OCI-LY7 (cell line): ENCODE measurements around the gene WIPF3. TPM values are rescaled to one million over a fixed set of nuclear protein-coding genes. Genes with fewer than 3 reads are reported as not detected.

Source experiments
- BruUV-seq: library from RNA; stranded (reverse); fragments of 400-500 nt; replicated peaks from 2 replicates; lab custom pipeline; 2021; lab: Mats Ljungman, UMichigan
- CTCF ChIA-PET: fragments of 300-600 bp; sonication (Branson Sonifier 250); formaldehyde crosslinking; loops from one replicate; lab custom pipeline; 2022; ENCODE audit warnings: antibody characterized with exemption; ENCODE audit not compliant: unreplicated experiment; lab: Charles Lee
- POLR2A ChIA-PET: fragments of 300-600 bp; sonication (Branson Sonifier 250); formaldehyde crosslinking; loops from one replicate; lab custom pipeline; 2022; ENCODE audit warnings: antibody characterized with exemption; lab: Charles Lee
- DNase-seq: peaks from one replicate; pipeline ENCODE4 v3.0.0-alpha.2; 2015; ENCODE audit warnings: low spot score
- H2AFZ ChIP-seq: fragments of 200-600 bp; sonication (generic), shearing (Covaris generic); 2 replicates; pipeline ENCODE4 v1.6.1; 2014; ENCODE audit warnings: mild to moderate bottlenecking, antibody characterized with exemption, low read length, moderate library complexity
- H3K27ac ChIP-seq: fragments of 200-600 bp; sonication (generic); 2 replicates; pipeline ENCODE4 v1.5.1; 2014; ENCODE audit warnings: mixed run types, low read depth, mild to moderate bottlenecking, moderate library complexity, low read length, inconsistent platforms; ENCODE audit not compliant: poor library complexity, severe bottlenecking
- H3K36me3 ChIP-seq: fragments of 200-600 bp; sonication (generic); 2 replicates; pipeline ENCODE4 v1.6.1; 2014; ENCODE audit warnings: mild to moderate bottlenecking, antibody characterized with exemption, low read length, moderate library complexity, mixed read lengths; ENCODE audit not compliant: insufficient read depth
- H3K4me1 ChIP-seq: fragments of 200-600 bp; sonication (generic); 2 replicates; pipeline ENCODE4 v1.5.1; 2014; ENCODE audit warnings: mild to moderate bottlenecking, low read length; ENCODE audit not compliant: insufficient read depth, poor library complexity, severe bottlenecking
- H3K4me2 ChIP-seq: fragments of 200-600 bp; sonication (generic); 2 replicates; pipeline ENCODE4 v1.6.1; 2014; ENCODE audit warnings: mild to moderate bottlenecking, low read length
- H3K4me3 ChIP-seq: fragments of 200-600 bp; sonication (generic); 2 replicates; pipeline ENCODE4 v1.5.1; 2014; ENCODE audit warnings: mild to moderate bottlenecking, low read depth, low read length; ENCODE audit not compliant: poor library complexity, severe bottlenecking
- H3K79me2 ChIP-seq: fragments of 200-600 bp; sonication (generic); 2 replicates; pipeline ENCODE4 v1.6.1; 2016; ENCODE audit warnings: low read depth, mild to moderate bottlenecking, low read length, moderate library complexity, mixed read lengths; ENCODE audit not compliant: insufficient read depth
- H3K9me2 ChIP-seq: fragments of 200-600 bp; sonication (generic); 2 replicates; pipeline ENCODE4 v1.6.1; 2016; ENCODE audit warnings: mild to moderate bottlenecking, low read length, mixed read lengths; ENCODE audit not compliant: insufficient read depth
- H3K9me3 ChIP-seq: fragments of 200-600 bp; sonication (generic); 2 replicates; pipeline ENCODE4 v1.6.1; 2014; ENCODE audit warnings: mild to moderate bottlenecking, mixed run types, low read length, mixed read lengths
- H4K20me1 ChIP-seq: fragments of 200-600 bp; sonication (generic); 2 replicates; pipeline ENCODE4 v1.6.1; 2014; ENCODE audit warnings: mild to moderate bottlenecking, antibody characterized with exemption, low read length, moderate library complexity, mixed read lengths; ENCODE audit not compliant: insufficient read depth
- EZH2phosphoT487 ChIP-seq: fragments of 200-600 bp; sonication (generic); IDR thresholded peaks from 2 replicates; pipeline ENCODE4 v1.6.1; 2018; ENCODE audit warnings: low read depth, borderline replicate concordance, mild to moderate bottlenecking, mixed run types, antibody characterized with exemption, low read length, moderate library complexity, mixed read lengths
- intact Hi-C: fragments of 100-400 bp; cut with micrococcal nuclease; formaldehyde crosslinking; loops from one replicate; pipeline ENCODE4 v1.10.0; 2022; ENCODE audit not compliant: unreplicated experiment
- total RNA-seq, 2 experiments: library from RNA; depleted of rRNA in 1 of 2; stranded (reverse); fragments of >200 nt in 1 of 2; shearing (Covaris generic) in 1 of 2; gene quantifications; 2 replicates each; pipeline ENCODE4 v1.2.3, GENCODE V29; 2014 to 2022
- TF ChIP-seq, protein P1 (sequence below): fragments of 200-600 bp; sonication (generic); conservative IDR thresholded peaks from 2 replicates; pipeline ENCODE4 v1.5.1; 2014; ENCODE audit warnings: mild to moderate bottlenecking, antibody characterized with exemption, low read length, moderate library complexity, mixed read lengths

The WIPF3 gene
- total RNA-seq, 2 experiments from 2014 or later, result not detected

DNA sequence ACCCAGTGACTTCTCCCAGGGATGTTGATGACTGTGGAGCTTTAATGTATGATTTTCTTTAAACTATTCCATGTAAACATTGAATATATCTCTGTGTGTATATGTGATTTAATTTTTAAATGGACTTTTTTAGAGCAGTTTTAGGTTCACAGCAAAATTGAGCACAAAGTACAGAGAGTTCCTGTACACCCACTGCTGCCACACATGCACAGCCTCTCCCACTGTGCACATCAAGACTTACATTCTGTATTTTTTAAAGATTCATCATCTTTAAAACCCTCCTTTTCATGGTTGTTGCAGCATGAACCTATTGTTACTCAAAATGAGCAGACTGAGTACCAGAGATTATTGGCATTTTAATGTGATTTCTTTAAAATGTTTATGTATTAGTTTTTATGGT is 51.3 kb downstream of the WIPF3 start:
- no peaks in the 10 kb centered on the region for H3K79me2 ChIP-seq
- no peak overlapping the region for H2AFZ ChIP-seq
- DNase-seq, result no peak
- ChIA-PET POLR2A (no interaction called here), CTCF (no interaction called here)
- no peak overlapping the region for H3K4me3 ChIP-seq
- H3K4me1 ChIP-seq, result no peaks in the 10 kb centered on the region
- no peaks in the 10 kb centered on the region for H3K36me3 ChIP-seq
- H4K20me1 ChIP-seq, result no peaks in the 10 kb centered on the region
- H3K4me2 ChIP-seq, result no peak overlapping the region
- TF ChIP-seq, protein P1, sequence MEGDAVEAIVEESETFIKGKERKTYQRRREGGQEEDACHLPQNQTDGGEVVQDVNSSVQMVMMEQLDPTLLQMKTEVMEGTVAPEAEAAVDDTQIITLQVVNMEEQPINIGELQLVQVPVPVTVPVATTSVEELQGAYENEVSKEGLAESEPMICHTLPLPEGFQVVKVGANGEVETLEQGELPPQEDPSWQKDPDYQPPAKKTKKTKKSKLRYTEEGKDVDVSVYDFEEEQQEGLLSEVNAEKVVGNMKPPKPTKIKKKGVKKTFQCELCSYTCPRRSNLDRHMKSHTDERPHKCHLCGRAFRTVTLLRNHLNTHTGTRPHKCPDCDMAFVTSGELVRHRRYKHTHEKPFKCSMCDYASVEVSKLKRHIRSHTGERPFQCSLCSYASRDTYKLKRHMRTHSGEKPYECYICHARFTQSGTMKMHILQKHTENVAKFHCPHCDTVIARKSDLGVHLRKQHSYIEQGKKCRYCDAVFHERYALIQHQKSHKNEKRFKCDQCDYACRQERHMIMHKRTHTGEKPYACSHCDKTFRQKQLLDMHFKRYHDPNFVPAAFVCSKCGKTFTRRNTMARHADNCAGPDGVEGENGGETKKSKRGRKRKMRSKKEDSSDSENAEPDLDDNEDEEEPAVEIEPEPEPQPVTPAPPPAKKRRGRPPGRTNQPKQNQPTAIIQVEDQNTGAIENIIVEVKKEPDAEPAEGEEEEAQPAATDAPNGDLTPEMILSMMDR, result no peak
- no peak for TF ChIP-seq EZH2phosphoT487
- intact Hi-C loops, result no loop called here
- H3K9me2 ChIP-seq, result no peaks in the 10 kb centered on the region
- H3K9me3 ChIP-seq, result no peaks in the 10 kb centered on the region
- no TSS peak for BruUV-seq
- H3K27ac ChIP-seq, result no peak overlapping the region

DNA sequence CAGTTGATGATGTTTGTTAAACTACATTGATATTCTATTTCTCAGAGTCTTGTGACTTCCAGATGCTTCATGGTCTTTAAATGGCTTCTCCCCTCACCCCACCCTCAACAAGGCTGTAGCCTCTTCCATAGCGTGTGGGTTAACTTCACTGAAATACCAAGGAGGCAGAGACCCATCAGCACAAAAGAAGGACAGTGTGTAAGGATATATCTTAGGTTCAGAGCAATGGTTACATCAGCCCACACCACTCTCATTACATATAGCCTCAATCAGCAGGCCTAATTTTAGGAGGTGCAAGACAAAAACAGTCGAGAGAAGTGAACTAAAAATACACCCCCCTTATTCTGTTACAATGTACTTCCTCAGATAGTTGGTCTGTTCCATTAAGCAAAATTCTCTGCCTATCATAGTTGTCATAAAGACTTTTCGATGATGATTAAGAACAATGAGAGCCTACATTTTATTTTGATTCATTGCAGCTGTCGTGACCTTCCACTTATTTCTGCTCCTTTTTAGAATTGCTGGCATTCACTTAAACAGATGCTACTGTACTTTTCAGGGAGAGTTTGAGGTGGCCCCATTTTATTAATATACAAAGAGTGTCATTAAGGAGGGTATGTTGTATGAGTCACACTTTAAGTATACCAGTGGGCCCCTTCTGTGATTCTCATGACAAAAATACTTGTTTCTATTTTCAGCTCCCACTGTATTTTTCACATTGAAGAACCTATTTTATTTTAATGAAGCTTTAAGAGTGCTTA is 52.1 kb downstream of the WIPF3 start:
- Histone ChIP-seq H3K4me2 (no peak overlapping the region), H3K4me1 (no peaks in the 10 kb centered on the region), H3K27ac (no peak overlapping the region), H3K36me3 (no peaks in the 10 kb centered on the region), H3K79me2 (no peaks in the 10 kb centered on the region), H3K9me3 (no peaks in the 10 kb centered on the region), H3K4me3 (no peak overlapping the region), H2AFZ (no peak overlapping the region), H4K20me1 (no peaks in the 10 kb centered on the region), H3K9me2 (no peaks in the 10 kb centered on the region)
- DNase-seq, result no peak
- intact Hi-C loops, result no loop called here
- ChIA-PET POLR2A (no interaction called here), CTCF (no interaction called here)
- TF ChIP-seq EZH2phosphoT487, result no peak
- TF ChIP-seq, protein P1, result no peak
- BruUV-seq, result no TSS peak

DNA sequence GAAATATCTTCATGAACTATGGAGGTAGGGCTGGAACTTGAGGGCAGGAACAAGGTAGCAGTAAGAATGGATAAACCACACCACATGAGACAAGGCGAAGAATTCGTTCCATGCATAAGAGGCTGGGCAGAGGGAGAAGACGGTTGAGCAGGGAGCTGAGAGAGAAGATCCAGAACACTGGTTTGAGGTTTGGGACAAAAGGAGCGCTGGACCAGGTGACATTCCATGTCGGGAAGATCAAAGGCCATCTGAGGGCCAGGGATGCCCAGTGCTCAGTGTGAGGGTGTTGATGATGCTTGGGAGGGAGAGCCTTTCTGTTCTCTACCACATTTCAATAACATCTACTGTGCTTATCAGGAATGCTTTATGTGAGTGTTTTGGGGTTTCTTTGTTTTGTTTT is 52.8 kb downstream of the WIPF3 start:
- no TSS peak for BruUV-seq
- intact Hi-C loops, result no loop called here

More for the DNA sequence above, 52.8 kb downstream of the WIPF3 start:
- Histone ChIP-seq H3K4me1 (no peaks in the 10 kb centered on the region), H2AFZ (no peak overlapping the region), H4K20me1 (no peaks in the 10 kb centered on the region), H3K9me3 (no peaks in the 10 kb centered on the region), H3K4me2 (no peak overlapping the region), H3K9me2 (no peaks in the 10 kb centered on the region), H3K79me2 (no peaks in the 10 kb centered on the region), H3K4me3 (no peak overlapping the region), H3K36me3 (no peaks in the 10 kb centered on the region), H3K27ac (no peak overlapping the region)
- ChIA-PET POLR2A (no interaction called here), CTCF (no interaction called here)
- no peak for DNase-seq
- TF ChIP-seq, protein P1, result no peak
- TF ChIP-seq EZH2phosphoT487, result no peak
